ENCODE results near the gene NES.

Gene NES

DNA sequence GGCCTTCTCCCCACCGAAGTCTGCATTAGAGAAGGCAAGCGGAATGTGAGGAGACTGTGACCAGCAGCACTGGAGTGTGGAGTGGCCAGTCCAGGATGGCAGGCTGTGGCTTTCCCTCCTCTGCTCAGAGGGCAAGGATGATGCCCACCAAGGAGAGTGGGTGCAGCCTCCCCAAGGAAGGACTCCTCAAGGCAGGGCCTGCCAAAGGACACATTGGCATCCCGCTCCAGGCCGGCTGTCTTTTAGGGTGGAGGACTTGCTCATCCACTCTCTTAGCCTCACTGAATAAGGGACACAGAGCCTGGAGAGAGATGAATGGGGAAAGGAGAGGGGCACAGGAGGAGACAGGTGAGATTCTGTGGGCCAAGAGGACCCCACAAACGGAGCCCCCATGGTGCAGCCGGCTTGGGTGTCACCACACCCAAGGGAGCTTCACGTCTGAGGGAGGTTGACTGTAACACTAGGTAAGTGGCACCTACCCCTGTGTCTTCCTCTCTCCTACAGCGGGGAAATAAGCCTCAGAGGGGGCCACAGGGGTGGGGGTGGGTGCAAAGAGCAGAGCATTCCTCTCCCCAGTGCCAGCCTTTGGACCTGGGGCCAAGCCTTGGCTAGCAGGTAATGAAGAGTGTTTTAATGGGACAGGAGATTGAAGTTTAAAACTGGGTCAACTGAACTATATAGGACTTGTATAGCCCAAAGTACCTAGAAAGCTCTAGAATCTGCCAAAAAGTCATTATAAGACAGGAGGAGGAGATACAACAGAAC lies 4.2 kb upstream of the NES start:
- DNase-seq, result no peak

DNA sequence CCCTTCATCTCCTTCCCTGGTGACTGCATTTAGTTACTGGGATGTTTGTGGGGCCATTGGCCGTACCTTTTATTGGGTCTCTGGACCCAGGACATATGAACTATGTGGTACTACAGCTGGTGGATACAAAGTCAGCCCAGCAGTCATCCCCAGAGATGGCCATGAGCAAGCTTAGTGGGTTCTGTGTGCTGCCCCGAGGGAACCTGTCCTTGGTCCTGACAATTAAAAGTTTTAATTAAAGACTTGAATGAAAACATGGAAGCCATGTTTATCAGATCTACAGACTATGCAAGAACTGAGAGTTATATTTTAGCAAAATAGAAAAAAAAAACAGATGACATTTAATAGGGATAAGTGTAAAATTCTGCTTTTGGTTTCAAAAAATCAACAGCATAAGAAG lies 2.8 kb upstream of the NES start:
- no peak for DNase-seq

DNA sequence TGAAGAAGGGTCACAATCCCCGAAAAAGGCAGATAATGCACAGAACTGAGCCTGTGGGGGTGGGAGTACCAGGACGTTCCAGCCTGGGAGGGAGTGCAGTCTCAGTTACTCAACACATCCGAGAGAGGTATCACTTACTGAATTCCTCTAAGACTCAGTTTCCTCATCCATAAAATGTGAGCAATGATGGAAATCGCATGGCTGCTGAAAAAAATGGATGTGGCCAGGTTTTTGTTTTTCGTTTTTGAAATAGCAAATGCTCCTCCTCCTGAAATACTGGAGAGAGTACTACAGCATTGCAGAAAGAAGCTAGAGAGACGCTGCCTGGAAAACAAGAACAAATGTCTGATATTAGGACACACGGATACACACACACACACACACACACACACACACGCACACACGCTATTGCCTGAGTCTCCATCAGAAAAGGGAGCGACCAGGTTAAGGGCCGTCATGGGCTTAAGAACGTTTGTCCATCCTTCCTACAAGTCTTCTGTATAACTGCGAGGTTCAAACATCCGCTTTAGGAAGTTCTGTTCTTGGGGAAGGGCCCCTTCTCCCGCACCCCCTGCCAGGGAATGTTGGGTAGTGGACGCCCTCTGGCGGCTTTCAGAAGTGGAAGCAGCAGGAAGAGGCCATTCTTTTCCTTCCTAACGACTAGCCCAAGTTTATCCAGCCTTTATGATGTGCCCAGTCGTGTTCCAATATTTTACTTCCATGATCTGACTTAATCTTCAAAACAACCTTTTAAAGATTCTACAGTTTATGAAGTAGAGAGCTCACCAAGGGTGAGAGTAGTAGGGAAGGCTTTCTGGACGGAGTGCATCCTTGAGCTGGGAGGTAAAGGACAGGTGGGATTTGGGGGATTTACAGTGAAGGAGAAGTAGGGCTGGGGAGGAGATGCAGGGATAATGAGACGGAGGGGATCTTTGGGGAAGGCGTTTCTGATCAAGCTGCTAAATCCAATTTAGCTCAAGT lies 699 bp upstream of the NES start:
- peak; percentile 49 for DNase-seq

DNA sequence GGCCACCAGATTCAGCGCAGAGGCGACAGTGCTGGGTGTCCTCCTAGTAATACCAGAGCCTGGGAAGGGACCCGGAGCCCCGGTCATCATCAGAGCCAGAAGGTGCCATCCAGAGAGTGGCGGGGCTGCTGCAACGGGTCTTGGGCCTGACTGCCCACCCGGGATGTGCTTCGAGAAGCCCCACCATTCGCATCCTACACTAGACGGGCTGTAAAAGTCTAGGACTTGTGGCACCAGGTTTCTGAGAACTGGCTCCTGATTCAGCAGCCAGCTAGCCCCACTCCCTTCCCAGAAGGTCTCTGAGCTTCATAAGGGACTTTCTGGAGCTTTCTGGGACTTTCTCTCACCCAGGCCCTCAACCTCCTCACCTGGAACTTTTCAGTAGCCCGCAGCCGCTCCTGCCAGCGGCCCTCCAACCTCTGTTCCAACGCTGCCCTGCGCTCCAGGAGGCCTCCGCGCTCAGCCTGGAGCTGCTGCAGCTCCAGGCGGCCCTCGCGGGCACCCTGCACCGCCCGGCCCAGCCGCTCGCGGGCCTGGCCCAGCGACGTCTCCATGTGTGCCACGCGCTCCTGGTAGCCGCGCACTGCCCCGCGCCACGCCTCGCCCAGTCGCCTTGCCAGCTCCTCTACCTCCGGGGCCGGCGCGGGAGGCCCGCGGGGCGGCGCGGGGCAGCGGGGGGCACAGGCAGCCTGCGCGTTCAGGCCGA lies 940 bp downstream of the NES start:
- DNase-seq, result no peak

DNA sequence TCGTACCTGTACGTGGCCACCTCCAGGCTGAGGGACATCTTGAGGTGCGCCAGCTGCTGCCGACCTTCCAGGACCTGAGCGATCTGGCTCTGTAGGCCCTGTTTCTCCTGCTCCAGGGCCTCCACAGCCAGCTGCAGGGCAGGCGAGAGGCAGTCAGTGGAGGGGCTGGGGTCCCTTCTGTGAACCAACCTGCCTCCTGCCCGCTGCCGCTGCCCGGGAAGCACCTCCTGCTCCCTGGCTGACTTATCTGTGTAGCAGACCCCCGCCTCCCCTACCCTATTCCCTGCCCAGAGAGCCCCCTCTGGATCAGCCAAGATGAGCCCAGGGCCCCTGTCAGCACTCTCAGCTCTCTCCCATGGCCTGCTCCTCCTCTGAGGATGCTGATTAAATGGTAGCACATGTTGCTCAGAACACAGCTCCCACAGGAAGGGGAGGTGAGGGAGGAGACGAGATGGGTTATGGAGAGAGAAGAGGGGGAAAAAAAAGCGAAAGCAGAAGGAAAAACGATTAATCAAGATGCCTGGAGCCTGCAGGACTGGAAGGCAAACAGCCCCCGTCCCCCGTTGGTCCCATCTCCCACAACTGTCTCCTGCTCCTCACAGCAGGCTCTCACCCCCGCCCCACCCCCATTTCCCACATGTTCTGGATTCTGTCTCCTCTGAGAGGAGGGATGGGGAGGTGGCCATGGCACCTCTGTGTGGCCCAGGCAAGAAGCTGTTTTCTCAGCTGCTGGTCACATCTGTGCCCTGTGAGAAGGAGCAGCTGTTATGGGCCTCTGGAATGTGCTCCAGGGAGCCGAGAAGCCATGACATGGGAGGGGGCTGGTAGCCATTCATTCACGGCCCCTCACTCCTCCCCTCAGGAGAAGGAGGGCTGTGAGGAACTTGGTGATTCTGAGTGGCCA lies 1.7 kb downstream of the NES start:
- DNase-seq, result no peak

DNA sequence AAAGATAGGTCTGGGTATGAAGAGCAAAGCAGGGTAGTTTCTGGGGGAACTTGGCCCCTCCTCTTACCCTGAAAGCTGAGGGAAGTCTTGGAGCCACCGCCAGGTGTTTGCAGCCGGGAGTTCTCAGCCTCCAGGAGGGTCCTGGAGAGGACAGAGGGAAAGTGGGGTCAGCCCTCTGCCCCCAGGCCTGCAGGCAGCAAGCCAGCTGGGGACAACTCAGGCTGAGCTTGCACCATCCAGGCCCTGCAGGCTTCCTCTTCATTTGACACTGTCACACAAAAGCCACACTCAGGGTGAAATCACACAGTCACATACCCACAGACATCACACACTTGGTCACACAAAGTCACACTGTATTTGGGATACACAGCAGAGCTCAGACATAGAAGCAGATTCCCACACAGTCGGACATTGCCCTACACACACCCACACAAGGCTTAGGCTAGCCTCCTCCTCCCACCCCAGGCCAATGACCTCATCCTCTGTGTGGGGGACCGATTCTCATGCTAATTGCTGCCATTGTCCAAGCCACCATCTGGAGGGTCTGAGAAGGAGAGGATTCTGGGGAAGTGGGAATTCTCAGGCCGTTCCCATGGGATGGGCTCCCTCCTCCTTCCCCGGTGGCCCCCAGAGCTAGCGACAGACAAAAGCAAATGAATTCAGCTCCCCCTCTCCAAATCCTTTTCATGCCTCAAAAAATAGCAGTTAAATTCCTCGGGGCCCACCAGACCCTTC lies 3.7 kb downstream of the NES start:
- no peak for DNase-seq

DNA sequence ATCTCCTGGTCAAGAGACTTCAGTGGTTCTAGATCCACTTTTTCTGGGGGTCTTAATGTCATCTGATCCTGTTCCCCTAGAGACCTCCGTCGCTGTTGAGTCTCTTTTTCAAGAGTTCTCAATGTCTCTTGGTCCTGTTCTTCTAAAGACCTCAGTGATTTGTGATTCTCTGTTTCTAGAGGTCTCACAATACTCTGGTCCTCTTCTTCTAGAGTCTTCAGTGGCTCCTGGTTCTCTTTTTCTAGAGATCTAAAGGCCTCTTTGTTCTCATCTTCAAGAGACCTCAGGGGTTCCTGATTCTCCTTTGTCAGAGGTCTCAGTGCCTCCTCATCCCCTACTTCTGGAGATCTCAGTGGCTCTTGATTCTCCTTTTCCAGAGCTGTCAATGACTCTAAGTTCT lies 5.4 kb downstream of the NES start:
- no peak for DNase-seq

DNA sequence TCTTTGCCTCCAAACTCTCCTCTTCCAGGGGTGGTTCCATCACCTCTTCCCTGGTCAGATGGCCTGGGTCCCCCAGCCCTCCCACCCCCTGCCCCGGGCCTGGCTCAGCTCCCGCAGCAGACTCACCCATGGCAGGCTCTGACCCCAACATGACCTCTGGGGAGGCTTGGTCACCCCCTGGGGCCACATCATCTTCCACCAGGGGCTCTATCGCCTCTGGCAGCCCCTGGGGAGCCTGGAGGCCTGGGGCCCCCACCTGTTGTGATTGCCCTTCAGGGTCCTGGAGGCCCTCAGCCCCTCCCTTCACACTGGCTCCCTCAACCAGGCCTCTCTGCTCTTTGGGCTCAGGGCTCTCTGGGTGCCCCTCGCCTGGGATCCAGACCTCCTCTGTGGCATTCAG lies 6.4 kb downstream of the NES start:
- DNase-seq, result no peak

DNA sequence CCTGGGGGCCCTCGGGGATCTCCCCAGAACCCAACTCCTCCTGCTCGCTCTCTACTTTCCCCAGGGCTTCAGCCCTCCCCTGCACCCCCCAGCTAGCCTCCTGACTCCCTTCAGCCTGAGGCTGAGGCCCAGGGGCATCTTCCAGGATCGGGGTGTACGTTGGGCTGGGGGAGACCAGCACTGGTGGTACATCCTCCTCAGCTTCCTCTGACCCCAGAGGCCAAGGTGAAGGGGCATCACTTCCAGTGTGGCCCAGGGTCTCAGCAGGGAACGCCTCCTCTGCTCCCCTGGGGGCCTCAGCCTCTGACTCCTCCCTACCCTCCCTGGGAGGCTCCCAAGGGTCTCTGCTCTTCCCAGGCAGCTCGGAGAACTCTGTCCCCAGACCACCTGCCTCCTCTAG lies 6.8 kb downstream of the NES start:
- no peak for DNase-seq

DNA sequence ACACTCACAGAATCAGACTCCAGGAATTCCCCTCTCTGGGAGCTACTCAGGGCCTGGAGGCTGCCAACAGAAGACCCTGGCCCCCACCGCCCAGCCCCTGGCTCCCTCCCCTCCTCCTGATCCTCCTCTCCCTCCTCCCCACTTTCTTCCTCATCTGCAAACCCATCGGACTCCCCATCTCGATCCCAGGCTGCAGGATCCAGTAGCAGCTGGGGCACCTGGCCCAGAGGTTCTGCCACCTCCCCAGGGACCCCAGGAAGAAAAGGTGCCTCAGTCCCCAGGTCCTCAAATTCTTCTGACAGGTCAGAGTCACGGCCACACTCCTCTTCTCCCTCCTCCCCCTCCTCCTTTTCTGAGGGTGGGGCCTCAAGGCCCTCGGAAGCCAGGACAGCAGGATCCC lies 7.4 kb downstream of the NES start:
- no peak for DNase-seq

DNA sequence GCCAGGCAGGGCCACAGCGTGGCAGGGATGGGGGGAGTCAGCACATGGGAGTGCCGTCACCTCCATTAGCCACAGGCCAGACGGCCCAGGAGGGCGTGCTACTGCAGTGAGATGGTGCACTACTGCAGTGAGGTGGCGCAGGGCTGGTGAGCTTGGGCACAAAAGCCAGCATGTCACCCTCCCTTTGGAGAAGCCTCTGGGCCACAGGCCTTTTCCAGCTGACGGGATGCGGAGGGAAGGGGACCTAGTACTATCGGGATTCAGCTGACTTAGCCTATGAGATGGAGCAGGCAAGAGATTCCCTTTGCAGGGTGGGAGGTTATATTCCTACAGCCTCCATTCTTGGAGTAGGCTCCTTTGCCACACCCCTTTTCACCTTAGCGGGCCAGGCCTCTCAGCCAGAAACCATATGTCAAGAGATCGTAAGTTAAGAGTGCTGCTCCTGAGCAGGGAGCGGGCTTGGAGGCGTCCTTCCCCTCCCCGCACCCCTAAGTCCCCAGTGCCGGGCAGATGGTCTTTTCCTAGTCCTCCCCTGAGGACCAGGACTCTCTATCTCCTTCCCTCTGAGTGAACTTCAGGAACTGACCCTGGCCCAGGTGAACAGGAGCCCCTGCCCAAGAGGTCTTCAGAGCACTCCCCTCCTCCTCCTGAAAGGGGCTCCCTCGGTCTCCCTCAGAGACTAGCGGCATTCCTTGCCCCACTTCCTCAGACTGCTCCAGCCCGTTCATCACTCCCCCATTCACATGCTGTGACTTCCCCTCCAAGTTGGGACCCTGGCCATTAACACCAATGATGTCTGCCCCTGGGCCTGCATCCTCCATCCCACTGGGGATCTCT lies 8.2 kb downstream of the NES start:
- DNase-seq, result no peak

DNA sequence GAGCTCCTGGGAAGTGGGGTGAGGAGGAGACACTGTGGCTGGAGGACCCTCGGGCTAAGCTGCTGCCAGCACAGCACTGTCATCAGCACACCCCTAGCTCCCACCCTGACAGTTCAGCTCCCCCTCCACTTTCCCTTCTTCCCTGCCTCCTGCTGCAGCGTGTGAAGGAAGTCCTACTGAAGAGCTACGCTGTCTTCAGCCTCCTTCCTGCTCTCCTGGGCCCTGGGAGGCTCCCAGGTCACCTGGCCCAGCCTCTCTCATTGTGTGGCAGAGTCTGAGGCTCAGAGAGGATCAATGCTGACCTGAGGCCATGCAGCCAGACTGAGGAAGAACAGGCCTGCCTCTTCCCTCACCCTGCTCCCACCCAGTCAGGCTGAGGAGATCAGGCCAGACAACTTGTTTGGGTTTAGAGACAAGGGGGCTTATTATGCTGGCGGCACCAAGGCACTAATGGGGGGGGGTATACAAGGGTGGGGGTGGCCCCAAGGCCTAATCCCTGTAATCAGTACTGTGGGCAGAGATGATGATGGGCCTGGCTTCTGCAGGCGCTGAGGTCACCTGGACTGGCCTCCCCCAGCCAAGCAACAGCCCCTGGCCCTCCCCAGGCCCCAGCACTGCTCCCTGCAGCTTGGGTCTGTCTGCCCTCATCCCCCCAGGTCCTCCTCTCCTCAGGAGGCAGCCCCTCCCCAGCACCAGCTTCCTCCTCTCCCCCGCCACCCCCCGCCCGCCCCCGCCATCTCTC lies 9.1 kb downstream of the NES start:
- no peak for DNase-seq

DNA sequence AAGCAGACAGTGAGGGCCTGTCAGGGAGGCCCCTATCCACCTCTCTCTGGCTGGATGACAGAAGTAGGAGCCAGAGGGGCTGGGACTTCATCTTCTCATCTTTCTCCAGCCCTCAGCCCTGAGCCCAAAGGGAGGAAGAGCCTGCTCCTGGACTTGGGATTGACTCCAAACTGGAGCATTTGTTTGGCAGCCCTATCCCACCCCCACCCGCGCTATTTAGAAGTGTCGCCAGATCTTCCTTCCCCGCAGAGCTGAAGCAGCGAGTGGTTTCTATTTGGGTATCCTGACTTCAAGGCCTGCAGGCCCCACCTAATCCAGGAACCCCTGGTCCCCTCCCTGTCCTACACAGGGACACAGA lies 9.6 kb downstream of the NES start:
- no peak for DNase-seq

DNA sequence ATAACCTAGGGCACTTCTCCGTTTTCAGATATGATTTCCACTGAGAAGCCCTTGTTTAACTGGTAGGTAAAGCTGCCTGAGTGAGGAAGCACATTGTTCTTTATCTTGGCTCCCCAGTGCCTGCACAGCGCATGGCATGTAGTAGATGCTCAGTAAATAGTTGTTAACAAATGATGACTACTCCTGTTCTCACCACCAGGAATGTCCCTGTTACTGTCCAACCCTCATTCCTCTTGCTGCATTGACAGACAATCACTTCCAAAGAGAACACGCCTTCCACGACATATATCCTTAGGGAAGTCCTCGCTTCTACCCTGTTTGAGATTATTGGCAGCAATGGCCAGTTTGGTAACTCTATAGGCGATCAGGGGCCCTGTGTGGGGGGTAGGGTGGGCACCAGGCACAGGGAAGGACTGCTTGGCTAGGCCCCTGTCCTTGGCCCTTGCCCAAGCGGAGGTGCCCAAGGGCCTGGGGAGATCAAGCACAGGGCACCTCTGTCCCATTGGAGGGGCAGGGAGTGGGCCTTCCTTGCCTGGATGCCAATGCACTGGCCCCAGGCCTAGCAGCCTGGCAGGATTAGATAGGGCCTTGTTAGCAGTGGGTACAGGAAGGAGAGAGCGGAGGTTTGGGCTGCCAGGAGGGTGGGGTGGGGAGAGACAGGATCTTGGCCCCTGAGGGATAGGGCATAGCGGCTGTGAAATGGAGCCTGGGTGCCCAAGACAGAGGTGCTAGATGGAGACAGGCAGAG lies 10.2 kb downstream of the NES start:
- DNase-seq, result no peak

DNA sequence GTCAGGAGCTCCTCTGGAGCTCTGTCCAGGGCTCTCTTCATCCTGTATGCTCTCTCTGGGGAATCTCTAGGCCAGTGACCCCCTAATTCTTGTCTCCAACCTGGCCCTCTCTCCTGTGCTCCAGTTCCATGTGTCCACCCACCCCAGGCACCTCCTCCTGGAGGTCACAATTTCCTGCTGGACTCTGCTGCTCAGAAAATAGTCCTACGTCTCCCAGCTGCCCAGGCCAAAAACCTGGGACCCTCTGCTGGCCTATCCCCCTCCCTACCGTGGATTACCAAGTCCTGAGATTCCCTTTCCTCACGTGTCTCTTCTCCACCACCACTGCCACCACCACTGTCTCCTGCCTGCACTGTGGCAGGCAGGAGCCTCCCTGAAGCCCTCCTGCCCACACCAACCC lies 11.7 kb downstream of the NES start:
- no peak for DNase-seq

DNA sequence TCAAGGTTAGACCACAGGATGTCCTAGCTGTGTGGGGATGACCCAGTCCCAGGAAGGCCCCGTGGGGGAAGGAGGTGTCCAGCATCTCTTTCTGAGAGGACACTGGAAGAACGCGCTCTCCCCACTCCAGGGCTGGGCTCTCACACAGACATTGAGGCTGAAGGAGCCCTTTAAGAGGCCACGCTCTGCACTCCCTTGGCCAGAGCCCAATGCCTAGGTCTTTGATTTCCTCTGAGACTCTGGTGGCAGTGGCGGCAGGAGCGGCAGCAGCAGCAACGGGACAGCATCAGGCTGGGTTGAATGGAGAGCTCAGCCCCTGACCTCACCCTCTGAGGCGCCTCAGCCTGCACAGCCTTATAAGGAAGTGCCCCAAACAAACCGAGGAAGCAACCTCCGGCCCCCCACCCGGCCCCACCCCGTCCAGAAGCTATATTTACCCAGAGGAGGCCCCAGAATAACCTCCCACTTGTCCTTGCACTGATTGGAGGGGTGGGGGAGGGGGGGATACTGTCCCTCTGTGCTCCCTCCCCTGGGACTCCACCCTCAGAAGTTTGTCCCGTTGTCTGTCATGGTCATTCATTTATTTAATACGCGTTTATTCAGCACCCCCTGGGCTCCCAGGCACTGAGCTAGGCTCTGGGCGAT lies 12.3 kb downstream of the NES start:
- DNase-seq, result peak; percentile 78

DNA sequence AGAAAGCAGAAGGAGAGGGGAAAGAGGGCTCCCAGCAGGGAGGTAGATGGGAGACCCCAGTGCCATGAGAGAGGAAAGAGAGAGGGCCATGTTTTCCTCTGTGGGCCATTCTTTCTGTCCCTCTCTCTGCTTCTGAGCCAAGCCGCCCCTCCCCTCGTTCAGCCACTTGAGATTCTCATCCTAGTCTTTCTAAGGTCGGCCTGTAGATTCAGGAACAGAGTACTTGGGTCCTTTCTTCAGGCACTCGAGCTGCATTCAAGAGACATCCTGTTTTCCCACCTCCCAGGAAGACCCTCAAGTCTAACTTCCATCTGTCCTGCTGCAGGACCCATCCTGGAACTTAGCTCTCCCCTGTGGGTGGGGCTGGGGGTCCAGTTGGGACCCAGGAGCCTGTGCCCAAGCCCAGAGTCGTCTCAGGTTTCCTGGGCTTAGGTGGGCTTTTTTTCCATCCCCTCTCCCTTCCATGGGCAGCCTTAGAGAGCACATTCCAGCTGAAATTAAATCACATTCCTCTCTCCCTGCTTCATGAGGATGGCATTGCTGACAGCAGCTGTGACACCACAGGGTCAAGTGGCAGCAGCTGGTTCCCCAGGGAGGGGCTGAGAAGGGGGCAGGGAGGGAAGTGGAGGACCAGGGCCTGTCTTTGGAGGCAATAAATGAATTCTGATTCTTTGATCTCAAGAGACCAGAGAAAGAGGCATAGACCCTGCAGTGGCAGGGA lies 13.0 kb downstream of the NES start:
- no peak for DNase-seq

DNA sequence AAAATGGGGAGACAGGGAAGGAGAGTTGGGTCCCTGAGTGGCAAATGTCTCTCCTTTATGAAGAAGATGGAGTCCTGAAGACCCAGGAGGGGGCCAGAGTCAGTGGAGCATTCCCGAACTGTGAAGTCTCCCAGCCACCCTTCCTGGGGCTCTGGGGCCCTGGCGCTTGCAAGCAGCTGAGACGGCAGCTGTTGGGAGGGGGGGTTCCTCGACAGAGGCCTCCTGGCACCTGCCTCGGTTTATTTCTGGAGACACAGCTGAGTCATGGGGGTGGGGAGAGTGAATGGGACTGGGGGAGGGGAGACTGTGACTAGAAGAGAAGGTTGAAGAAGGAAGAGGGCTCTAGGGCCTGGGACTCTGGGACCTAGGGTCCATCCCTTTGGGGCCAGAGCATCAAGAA lies 14.0 kb downstream of the NES start:
- peak; percentile 84 for DNase-seq

All from RPMI8226 (cell line).